IMR-90 (cell line): ENCODE data around the gene GKN2. TPM values are rescaled to one million over a fixed set of nuclear protein-coding genes. Genes with fewer than 3 reads are reported as not detected.

Experiments used
- ATAC-seq: fragments of 200-7000 bp; cut with Tn5 transposase; 2 replicates; pipeline ENCODE4 v1.9.1; 2020; ENCODE audit warnings: low read depth, mild to moderate bottlenecking, moderate library complexity
- BruUV-seq: library from RNA; stranded (reverse); fragments of 400-500 nt; replicated peaks from 2 replicates; lab custom pipeline; 2021; lab: Mats Ljungman, UMichigan
- CTCF ChIA-PET: fragments of 300-600 bp; formaldehyde crosslinking; extraction: SDS; loops from one replicate; lab custom pipeline; 2021; ENCODE audit warnings: antibody characterized with exemption; lab: Yijun Ruan, JAX
- POLR2A ChIA-PET: fragments of 300-600 bp; sonication (Branson Sonifier 250); formaldehyde crosslinking; loops from one replicate; lab custom pipeline; 2022; ENCODE audit warnings: antibody characterized with exemption; ENCODE audit not compliant: unreplicated experiment; lab: Charles Lee
- DNase-seq: peaks from one replicate; pipeline ENCODE4 v3.0.0; 2013
- H2AFZ ChIP-seq: replicated peaks from 2 replicates; pipeline ENCODE3; 2013; ENCODE audit warnings: low read length, mild to moderate bottlenecking; ENCODE audit not compliant: poor library complexity
- H2AK5ac ChIP-seq: 2 replicates; pipeline ENCODE4 v1.6.1; 2013; ENCODE audit warnings: low read depth, low read length, inconsistent platforms
- H2AK9ac ChIP-seq: replicated peaks from 2 replicates; pipeline ENCODE3; 2013; ENCODE audit warnings: mild to moderate bottlenecking, low read depth, low read length, moderate library complexity; ENCODE audit not compliant: poor library complexity
- H2BK120ac ChIP-seq: 2 replicates; pipeline ENCODE4 v1.6.1; 2013; ENCODE audit warnings: low read depth, low read length, inconsistent platforms
- H2BK15ac ChIP-seq: 3 replicates; pipeline ENCODE4 v1.6.1; 2013; ENCODE audit warnings: low read depth, low read length, inconsistent platforms
- H2BK20ac ChIP-seq: 2 replicates; pipeline ENCODE4 v1.6.1; 2013; ENCODE audit warnings: low read depth, mild to moderate bottlenecking, inconsistent platforms, low read length, moderate library complexity
- H2BK5ac ChIP-seq: 2 replicates; pipeline ENCODE4 v1.6.1; 2013; ENCODE audit warnings: mild to moderate bottlenecking, low read depth, low read length, inconsistent platforms; ENCODE audit not compliant: poor library complexity, severe bottlenecking
- H3K14ac ChIP-seq: replicated peaks from 2 replicates; pipeline ENCODE4 v1.6.1; 2013; ENCODE audit warnings: low read depth, low read length, inconsistent platforms
- H3K18ac ChIP-seq: 2 replicates; pipeline ENCODE4 v1.6.1; 2013; ENCODE audit warnings: low read depth, low read length, control low read depth
- H3K23ac ChIP-seq: 2 replicates; pipeline ENCODE4 v1.6.1; 2013; ENCODE audit warnings: low read depth, low read length, inconsistent platforms
- H3K27ac ChIP-seq: 2 replicates; pipeline ENCODE4 v1.5.1; 2013; ENCODE audit warnings: mild to moderate bottlenecking, control low read depth, low read length; ENCODE audit not compliant: insufficient read depth
- H3K27me3 ChIP-seq: 2 replicates; pipeline ENCODE4 v1.6.1; 2013; ENCODE audit warnings: low read length; ENCODE audit not compliant: control insufficient read depth, insufficient read depth
- H3K36me3 ChIP-seq: 2 replicates; pipeline ENCODE4 v1.6.1; 2013; ENCODE audit warnings: low read length, mixed read lengths; ENCODE audit not compliant: control insufficient read depth, insufficient read depth
- H3K4ac ChIP-seq: 2 replicates; pipeline ENCODE4 v1.6.1; 2013; ENCODE audit warnings: low read depth, low read length, inconsistent platforms
- H3K4me1 ChIP-seq: 2 replicates; pipeline ENCODE4 v1.6.1; 2013; ENCODE audit warnings: low read length, mixed read lengths; ENCODE audit not compliant: control insufficient read depth, insufficient read depth
- H3K4me2 ChIP-seq: 2 replicates; pipeline ENCODE4 v1.6.1; 2013; ENCODE audit warnings: low read depth, mild to moderate bottlenecking, control low read depth, low read length, moderate library complexity
- H3K4me3 ChIP-seq: 2 replicates; pipeline ENCODE4 v1.5.1; 2013; ENCODE audit warnings: low read depth, mild to moderate bottlenecking, control low read depth, low read length, moderate library complexity; ENCODE audit not compliant: insufficient read depth
- H3K56ac ChIP-seq: 2 replicates; pipeline ENCODE4 v1.6.1; 2013; ENCODE audit warnings: low read length, inconsistent platforms; ENCODE audit not compliant: insufficient read depth; ENCODE audit errors: extremely low read depth
- H3K79me1 ChIP-seq, 2 experiments: 2 replicates each; pipeline ENCODE4 v1.6.1; 2013; ENCODE audit warnings: low read length in 2 of 2, inconsistent platforms in 1 of 2, low read depth in 1 of 2
- H3K9ac ChIP-seq: 2 replicates; pipeline ENCODE4 v1.6.1; 2013; ENCODE audit warnings: low read depth, low read length, control low read depth
- H3K9me1 ChIP-seq: 2 replicates; pipeline ENCODE4 v1.6.1; 2013; ENCODE audit warnings: low read length, inconsistent platforms; ENCODE audit not compliant: insufficient read depth
- H3K9me3 ChIP-seq: 2 replicates; pipeline ENCODE4 v1.6.1; 2013; ENCODE audit warnings: low read length; ENCODE audit not compliant: control insufficient read depth, insufficient read depth
- H4K20me1 ChIP-seq: 2 replicates; pipeline ENCODE4 v1.6.1; 2013; ENCODE audit warnings: low read length, inconsistent platforms; ENCODE audit not compliant: insufficient read depth
- H4K5ac ChIP-seq: 2 replicates; pipeline ENCODE4 v1.6.1; 2013; ENCODE audit warnings: mild to moderate bottlenecking, low read depth, low read length, control low read depth
- H4K8ac ChIP-seq, 2 experiments: 2 replicates each; pipeline ENCODE4 v1.6.1; 2013; ENCODE audit warnings: low read depth in 2 of 2, low read length in 2 of 2, control low read depth in 1 of 2, inconsistent platforms in 1 of 2
- H4K91ac ChIP-seq: 2 replicates; pipeline ENCODE4 v1.6.1; 2013; ENCODE audit warnings: low read depth, low read length, inconsistent platforms; ENCODE audit not compliant: insufficient read depth
- BHLHE40 ChIP-seq: fragments of 150-350 bp; IDR thresholded peaks from 2 replicates; pipeline ENCODE4 v1.6.1; 2016; ENCODE audit warnings: mild to moderate bottlenecking, low read depth, low read length
- CEBPB ChIP-seq: IDR thresholded peaks from 2 replicates; pipeline ENCODE4 v1.6.1; 2012; ENCODE audit warnings: low read depth, low read length, improper control_type of control experiment
- CTCF ChIP-seq: conservative IDR thresholded peaks from 2 replicates; pipeline ENCODE4 v1.5.1; 2012; ENCODE audit warnings: mild to moderate bottlenecking, low read depth, low read length, improper control_type of control experiment
- ELK1 ChIP-seq: fragments of 150-350 bp; IDR thresholded peaks from 2 replicates; pipeline ENCODE4 v1.6.1; 2016; ENCODE audit warnings: low read depth, mild to moderate bottlenecking, low read length, moderate library complexity, borderline replicate concordance
- FOS ChIP-seq: fragments of 150-350 bp; IDR thresholded peaks from 2 replicates; pipeline ENCODE4 v1.6.1; 2016; ENCODE audit warnings: low read depth, low read length
- MAFK ChIP-seq: IDR thresholded peaks from 2 replicates; pipeline ENCODE4 v1.6.1; 2012; ENCODE audit warnings: low read depth, low read length, improper control_type of control experiment
- MAZ ChIP-seq: IDR thresholded peaks from 2 replicates; pipeline ENCODE4 v1.6.1; 2012; ENCODE audit warnings: low read depth, mild to moderate bottlenecking, low read length, improper control_type of control experiment, moderate library complexity, borderline replicate concordance
- NFE2L2 ChIP-seq: fragments of 150-350 bp; IDR thresholded peaks from 2 replicates; pipeline ENCODE4 v1.6.1; 2016; ENCODE audit warnings: low read depth, mild to moderate bottlenecking, low read length
- POLR2A ChIP-seq: IDR thresholded peaks from 2 replicates; pipeline ENCODE4 v1.6.1; 2012; ENCODE audit warnings: mild to moderate bottlenecking, low read depth, low read length
- RAD21 ChIP-seq: IDR thresholded peaks from 2 replicates; pipeline ENCODE4 v1.6.1; 2012; ENCODE audit warnings: low read length, improper control_type of control experiment
- SMC3 ChIP-seq: fragments of 150-350 bp; IDR thresholded peaks from 2 replicates; pipeline ENCODE4 v1.6.1; 2016; ENCODE audit warnings: low read depth, mild to moderate bottlenecking, antibody characterized with exemption, low read length, moderate library complexity
- USF2 ChIP-seq: fragments of 150-350 bp; IDR thresholded peaks from 2 replicates; pipeline ENCODE4 v1.6.1; 2017; ENCODE audit warnings: mild to moderate bottlenecking, antibody characterized with exemption, low read length, low read depth
- WGBS, 2 experiments: methylation state at CpG; one replicate each; pipeline versions ENCODE4 v1.1.5 to v1.1.7; 2013; ENCODE audit warnings: missing lambda C conversion rate in 2 of 2; ENCODE audit not compliant: insufficient read length in 1 of 2; ENCODE audit errors: extremely low coverage in 2 of 2; 5-methylcytosine and 5-hydroxymethylcytosine counted together
- dilution Hi-C: fragments of 300-500 bp; cut with HindIII; formaldehyde crosslinking; loops from one replicate; pipeline ENCODE4 v1.14.3; 2018; ENCODE audit warnings: low sequenced_read_pairs; ENCODE audit not compliant: unreplicated experiment
- in situ Hi-C: fragments of 300-500 bp; cut with MboI; formaldehyde crosslinking; loops from 3 replicates; pipeline ENCODE4 v1.14.3; 2019; ENCODE audit warnings: low sequenced_read_pairs, inconsistent platforms, mixed read lengths
- intact Hi-C: fragments of 100-400 bp; cut with micrococcal nuclease; formaldehyde crosslinking; loops from 2 replicates; pipeline ENCODE4 v1.10.0; 2022
- polyA plus RNA-seq, 3 experiments: library from polyadenylated mRNA; depleted of rRNA; stranded (reverse); fragments of >200 nt; gene quantifications; 2 replicates each; pipeline ENCODE4 v1.2.3, GENCODE V29; 2012; ENCODE audit warnings: low replicate concordance in 1 of 3
- total RNA-seq: library from RNA; depleted of rRNA; stranded (reverse); fragments of >200 nt; gene quantifications from 2 replicates; pipeline ENCODE4 v1.2.3, GENCODE V29; 2012

GKN2 gene
- total and polyA plus RNA-seq, 2 of the 4 experiments (the other 2 are of a cell fraction), result not detected

GRCh38 chr2:68901199-68901514 lies 51.5 kb downstream of the GKN2 start:
- Histone ChIP-seq H2BK15ac (no peak overlapping the region), H4K20me1 (no peaks in the 10 kb centered on the region), H3K27ac (no peak overlapping the region), H3K4me3 (no peak overlapping the region), H2AK5ac (no peak overlapping the region), H3K9ac (no peak overlapping the region), H3K4me2 (no peak overlapping the region), H3K27me3 (no peaks in the 10 kb centered on the region), H3K36me3 (no peaks in the 10 kb centered on the region), H2BK20ac (no peak overlapping the region), H3K4ac (no peak overlapping the region), H2AFZ (no peak overlapping the region), H4K91ac (no peak overlapping the region), H3K56ac (no peak overlapping the region), H3K9me3 (peaks cover 8% of the 10 kb centered on the region), H2AK9ac (no peak overlapping the region), H3K18ac (no peak overlapping the region), H4K8ac (no peak overlapping the region), H2BK5ac (no peak overlapping the region), H3K23ac (no peak overlapping the region), H3K14ac (no peak overlapping the region), H3K9me1 (no peaks in the 10 kb centered on the region), H3K79me1 (no peaks in the 10 kb centered on the region), H3K4me1 (no peaks in the 10 kb centered on the region), H4K5ac (no peak overlapping the region), H2BK120ac (no peak overlapping the region)
- no CpG with 5 or more reads among the region's 4 CpGs for WGBS, 2 experiments
- no TSS peak for BruUV-seq
- TF ChIP-seq BHLHE40, result no peak
- peak; percentile 69 for TF ChIP-seq RAD21
- no peak for TF ChIP-seq FOS
- TF ChIP-seq MAFK, result no peak
- TF ChIP-seq ELK1, result no peak
- TF ChIP-seq POLR2A, result no peak
- TF ChIP-seq USF2, result no peak
- TF ChIP-seq MAZ, result no peak
- TF ChIP-seq CEBPB, result no peak
- TF ChIP-seq CTCF, result peak; percentile 39
- TF ChIP-seq SMC3, result peak; percentile 58
- TF ChIP-seq NFE2L2, result no peak
- POLR2A ChIA-PET, result no interaction called here
- intact Hi-C loops (no loop called here), dilution Hi-C loops (no loop called here), in situ Hi-C loops (no loop called here)
- peak; percentile 42 for DNase-seq
- CTCF ChIA-PET, result interaction anchor here (1.0 to 3.1 kb wide), 3 partner anchors 32 to 149 kb away, joined by 3 to 10 read pairs (median 3); no protein-coding TSS in a partner anchor
- peak; percentile 37; the same call in 1 of the 2 replicates for ATAC-seq
